ENCODE data around the gene CLSTN2. TPM values are rescaled to one million over a fixed set of nuclear protein-coding genes. Genes with fewer than 3 reads are reported as not detected.

The CLSTN2 gene
- total RNA-seq, 4 donors from 2014 or later: 2.7 to 5.0 (median 3.1) TPM

DNA sequence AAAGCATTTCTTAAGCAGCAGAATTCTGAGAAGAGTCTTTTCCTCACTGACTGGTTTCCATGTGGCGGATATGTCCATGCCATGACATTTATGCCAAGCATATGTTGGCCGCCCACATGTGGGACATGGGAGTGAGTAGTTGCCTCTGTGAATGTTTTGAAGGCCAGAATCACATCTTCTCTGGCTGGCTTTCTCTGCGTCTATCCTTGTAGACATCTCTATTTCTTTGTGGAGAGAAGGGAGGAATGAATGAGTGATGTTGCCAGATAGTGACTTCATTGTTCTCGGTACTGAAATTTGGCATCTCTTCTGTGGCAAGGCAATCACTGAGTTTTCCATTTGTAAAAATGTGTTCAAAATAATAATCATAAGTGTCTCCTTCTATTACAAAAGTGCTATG lies 316.0 kb downstream of the CLSTN2 start:
- DNase-seq: no peak
- Histone ChIP-seq H3K4me1 (no peaks in the 10 kb centered on the region), H3K27ac (no peak overlapping the region), H3K9me3 (no peaks in the 10 kb centered on the region), H3K36me3 (no peaks in the 10 kb centered on the region), H3K27me3 (no peaks in the 10 kb centered on the region), H3K4me3 (no peak overlapping the region)
- TF ChIP-seq, protein P1, sequence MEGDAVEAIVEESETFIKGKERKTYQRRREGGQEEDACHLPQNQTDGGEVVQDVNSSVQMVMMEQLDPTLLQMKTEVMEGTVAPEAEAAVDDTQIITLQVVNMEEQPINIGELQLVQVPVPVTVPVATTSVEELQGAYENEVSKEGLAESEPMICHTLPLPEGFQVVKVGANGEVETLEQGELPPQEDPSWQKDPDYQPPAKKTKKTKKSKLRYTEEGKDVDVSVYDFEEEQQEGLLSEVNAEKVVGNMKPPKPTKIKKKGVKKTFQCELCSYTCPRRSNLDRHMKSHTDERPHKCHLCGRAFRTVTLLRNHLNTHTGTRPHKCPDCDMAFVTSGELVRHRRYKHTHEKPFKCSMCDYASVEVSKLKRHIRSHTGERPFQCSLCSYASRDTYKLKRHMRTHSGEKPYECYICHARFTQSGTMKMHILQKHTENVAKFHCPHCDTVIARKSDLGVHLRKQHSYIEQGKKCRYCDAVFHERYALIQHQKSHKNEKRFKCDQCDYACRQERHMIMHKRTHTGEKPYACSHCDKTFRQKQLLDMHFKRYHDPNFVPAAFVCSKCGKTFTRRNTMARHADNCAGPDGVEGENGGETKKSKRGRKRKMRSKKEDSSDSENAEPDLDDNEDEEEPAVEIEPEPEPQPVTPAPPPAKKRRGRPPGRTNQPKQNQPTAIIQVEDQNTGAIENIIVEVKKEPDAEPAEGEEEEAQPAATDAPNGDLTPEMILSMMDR (IDR thresholded peaks at IDR 0.05): no peak
- TF ChIP-seq POLR2A (IDR thresholded peaks at IDR 0.05): no peak

DNA sequence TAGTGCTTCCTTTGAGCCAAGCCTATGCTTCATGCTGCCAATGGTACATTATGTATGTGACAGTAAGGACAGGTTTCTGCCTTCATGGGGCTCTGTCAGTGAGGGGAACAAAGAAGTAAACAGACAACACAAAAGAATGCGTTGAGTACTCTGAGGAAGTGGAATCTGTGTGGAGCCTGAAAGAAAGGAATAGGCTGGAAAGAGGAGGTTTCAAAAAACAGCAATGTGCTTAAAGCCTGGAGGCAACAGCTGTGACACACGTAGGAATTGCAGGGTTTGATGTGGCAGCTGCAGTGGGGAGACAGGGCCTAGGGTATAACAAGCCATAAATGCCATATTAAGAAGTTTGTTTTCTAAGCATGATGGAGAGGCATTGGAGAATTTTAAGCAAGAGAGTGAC lies 316.7 kb downstream of the CLSTN2 start:
- H3K27me3 ChIP-seq: no peaks in the 10 kb centered on the region
- no peak overlapping the region for H3K4me3 ChIP-seq
- H3K4me1 ChIP-seq: no peaks in the 10 kb centered on the region
- DNase-seq: no peak
- TF ChIP-seq, protein P1 (IDR thresholded peaks at IDR 0.05): no peak
- TF ChIP-seq POLR2A (IDR thresholded peaks at IDR 0.05): no peak
- no peaks in the 10 kb centered on the region for H3K9me3 ChIP-seq
- H3K36me3 ChIP-seq: no peaks in the 10 kb centered on the region
- H3K27ac ChIP-seq: no peak overlapping the region

DNA sequence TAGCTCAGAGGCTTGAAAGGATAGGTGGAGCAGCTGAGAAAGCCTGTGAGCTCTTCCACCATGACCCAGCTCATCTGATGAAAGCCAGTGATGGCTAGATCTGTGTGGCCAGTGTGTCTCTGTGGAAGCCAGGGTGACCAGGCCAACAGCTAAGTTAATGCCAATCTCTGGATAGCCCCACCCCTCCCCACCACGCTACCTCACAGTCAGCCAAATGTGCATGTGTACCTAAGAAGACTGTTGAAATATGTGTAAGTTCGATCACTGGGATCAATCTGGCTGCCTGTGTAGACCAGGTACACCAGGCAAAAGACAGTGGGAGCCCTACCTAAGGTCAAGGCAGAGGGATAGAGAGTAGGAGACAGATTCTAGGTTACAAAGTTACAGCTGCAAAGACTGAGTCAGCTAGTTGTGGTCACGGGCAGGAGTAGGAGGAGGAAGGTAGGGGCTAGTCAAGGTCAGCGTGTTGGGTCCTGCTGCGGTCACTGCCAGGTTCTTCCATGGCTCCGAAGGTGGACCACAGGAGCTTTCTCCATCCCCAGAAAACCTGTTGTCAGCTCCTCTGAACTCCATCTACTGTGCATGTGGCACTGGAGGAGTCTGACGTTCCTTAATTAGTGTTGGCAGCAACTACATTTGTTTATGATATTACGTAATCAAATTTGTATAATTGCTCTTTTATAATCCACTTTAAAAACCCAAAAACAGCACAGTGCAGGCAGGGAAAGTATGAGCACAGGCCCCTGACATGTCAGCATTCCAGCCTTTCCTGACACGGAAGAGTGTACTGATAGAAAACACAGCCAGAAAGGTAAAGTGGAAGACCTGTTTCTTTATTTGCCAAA lies 318.0 kb downstream of the CLSTN2 start:
- no peak for DNase-seq
- H3K4me3 ChIP-seq: no peak overlapping the region
- no peaks in the 10 kb centered on the region for H3K9me3 ChIP-seq
- no peaks in the 10 kb centered on the region for H3K27me3 ChIP-seq
- no peaks in the 10 kb centered on the region for H3K4me1 ChIP-seq
- TF ChIP-seq, protein P1 (IDR thresholded peaks at IDR 0.05): no peak
- no peaks in the 10 kb centered on the region for H3K36me3 ChIP-seq
- H3K27ac ChIP-seq: no peak overlapping the region

DNA sequence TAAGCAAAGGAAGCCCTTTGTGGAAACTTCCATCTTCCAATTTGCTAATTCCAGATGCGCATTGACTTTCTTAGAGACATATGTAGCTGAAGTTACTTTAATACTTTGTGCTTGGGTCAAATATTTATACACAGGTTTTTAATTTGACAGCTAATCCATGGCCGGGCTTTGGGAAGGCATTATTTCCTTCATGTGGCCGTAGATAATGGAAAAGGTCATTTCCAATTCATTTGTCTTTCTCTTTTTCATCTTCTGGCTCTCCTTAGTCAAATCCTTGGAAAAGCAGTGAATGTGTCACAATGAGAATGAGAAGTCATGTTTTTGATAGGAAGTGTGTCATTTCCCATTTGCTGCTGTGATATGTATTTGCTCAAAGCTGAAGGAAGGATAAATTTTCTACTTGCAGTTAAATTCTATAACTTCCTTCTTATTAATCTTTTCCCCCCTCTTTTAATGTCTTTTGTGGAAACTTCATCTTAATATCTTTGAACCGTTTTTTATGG lies 323.3 kb downstream of the CLSTN2 start:
- H3K4me1 ChIP-seq: no peaks in the 10 kb centered on the region
- no peaks in the 10 kb centered on the region for H3K9me3 ChIP-seq
- H3K4me3 ChIP-seq: no peak overlapping the region
- DNase-seq: no peak
- no peak overlapping the region for H3K27ac ChIP-seq
- no peaks in the 10 kb centered on the region for H3K36me3 ChIP-seq
- no peaks in the 10 kb centered on the region for H3K27me3 ChIP-seq
- TF ChIP-seq, protein P1 (IDR thresholded peaks at IDR 0.05): no peak
- no peak for TF ChIP-seq POLR2A (IDR thresholded peaks at IDR 0.05)

DNA sequence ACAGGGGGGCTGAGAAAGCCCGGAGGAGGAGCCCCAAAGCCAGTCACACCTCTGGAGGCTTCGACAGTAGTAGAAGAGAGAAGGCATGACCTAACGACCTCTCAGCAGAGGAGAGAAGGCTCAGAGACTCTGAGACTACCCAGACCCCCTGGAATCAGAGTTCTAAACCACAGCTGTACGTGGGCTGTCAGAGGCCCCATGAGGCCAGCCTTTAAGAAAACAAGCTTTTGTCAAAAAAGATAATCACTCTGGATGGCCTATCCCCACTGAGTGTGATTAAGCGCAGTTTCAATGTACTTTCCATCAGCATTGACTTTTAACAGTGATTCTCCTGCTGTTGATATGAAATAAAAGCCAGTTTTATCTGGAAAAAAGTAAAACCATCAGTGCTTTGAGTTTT lies 330.3 kb downstream of the CLSTN2 start:
- Histone ChIP-seq H3K9me3 (no peaks in the 10 kb centered on the region), H3K27ac (no peak overlapping the region), H3K4me1 (no peaks in the 10 kb centered on the region), H3K4me3 (no peak overlapping the region), H3K27me3 (no peaks in the 10 kb centered on the region), H3K36me3 (no peaks in the 10 kb centered on the region)
- no peak for TF ChIP-seq POLR2A (IDR thresholded peaks at IDR 0.05)
- TF ChIP-seq, protein P1 (IDR thresholded peaks at IDR 0.05): no peak
- DNase-seq: no peak
